ENCODE results near the gene KHNYN.

KHNYN gene

DNA sequence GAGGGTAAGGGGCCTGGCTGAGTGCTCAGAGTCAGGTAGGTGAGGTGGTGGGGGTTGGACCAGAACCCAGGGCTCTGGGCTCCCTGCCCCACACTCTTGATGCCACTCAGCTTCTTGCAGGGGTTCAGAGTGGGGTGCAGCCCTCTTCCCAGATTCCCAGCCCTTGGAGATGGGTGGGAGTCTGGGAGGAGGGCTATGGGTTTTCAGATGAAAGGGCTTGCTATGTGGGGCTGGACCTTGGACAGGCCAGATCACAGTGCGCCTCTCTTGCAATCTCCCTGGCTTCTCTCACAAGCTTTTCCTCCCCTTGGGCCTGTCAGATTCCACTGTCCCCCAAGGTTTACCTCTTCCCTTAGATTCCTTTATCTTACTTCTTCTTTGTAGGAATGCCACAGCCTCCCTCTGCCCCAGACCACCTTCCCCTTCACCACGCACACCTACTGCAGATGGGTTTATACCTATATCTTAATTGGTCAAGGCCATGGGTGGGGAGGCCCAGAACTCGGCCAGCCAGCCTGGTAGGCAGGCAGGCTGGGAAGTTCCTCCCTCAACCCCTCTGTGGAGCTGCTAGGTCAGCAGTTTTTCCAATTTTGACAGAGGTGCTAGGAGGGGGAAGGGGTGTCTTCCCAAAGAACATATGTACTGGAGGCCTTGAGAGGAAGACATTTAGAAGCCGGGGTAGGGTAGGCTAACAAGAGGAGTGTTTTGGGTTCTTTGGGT lies 29.6 kb upstream of the KHNYN start:
- DNase-seq (ENCODE audit: low spot score): no peak

DNA sequence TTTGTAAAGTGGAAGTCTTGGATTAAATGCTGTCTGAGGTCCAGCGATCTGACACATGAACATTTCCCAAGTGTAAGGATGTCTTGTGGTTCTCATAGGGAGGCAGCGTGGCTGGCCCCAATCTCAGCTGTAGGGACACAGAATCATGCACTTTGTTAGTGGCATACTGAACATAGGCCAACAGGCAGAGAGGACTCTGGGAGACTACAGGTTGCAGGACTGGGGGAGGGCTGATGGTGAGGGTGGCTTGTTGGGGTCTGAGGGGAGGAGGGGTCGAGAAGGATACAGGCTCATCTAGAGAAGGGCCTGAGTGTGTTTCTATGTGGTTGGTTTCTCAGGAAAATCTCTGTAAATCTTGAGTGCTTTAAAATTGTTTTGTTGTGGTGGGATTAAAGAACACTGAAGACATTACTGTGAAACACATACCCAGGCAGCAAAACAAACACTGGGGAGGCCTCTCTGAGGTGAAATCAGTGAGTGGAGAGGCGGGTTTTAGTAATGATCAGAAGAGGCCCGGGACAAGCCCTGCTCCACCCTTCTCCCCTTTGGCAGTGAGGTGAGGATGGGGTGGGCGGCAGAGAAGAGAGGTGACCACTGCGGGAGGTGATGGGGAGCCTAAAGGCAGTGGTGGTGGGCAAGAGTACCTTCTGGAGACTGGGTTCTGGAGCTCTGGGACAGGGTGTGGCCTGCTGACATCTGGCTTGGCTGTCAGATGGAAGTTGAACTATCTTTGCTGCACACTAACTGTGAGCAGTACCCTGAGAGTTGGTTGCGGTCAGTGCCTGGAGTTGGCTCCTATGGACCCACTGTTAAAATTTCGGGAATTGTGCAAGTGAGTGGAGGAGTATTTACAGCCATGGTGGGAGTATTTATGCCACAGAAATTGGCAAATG lies 27.7 kb upstream of the KHNYN start:
- no peak for DNase-seq (ENCODE audit: low spot score)

- no peak for DNase-seq (ENCODE audit: low spot score)
Observed at GRCh38 chr14:24403294-24403998, 26.3 kb upstream of the KHNYN start.

GRCh38 chr14:24404814-24405213 lies 24.9 kb upstream of the KHNYN start:
- DNase-seq (ENCODE audit: low spot score): no peak

GRCh38 chr14:24406416-24406815 lies 23.3 kb upstream of the KHNYN start:
- DNase-seq (ENCODE audit: low spot score): no peak

DNA sequence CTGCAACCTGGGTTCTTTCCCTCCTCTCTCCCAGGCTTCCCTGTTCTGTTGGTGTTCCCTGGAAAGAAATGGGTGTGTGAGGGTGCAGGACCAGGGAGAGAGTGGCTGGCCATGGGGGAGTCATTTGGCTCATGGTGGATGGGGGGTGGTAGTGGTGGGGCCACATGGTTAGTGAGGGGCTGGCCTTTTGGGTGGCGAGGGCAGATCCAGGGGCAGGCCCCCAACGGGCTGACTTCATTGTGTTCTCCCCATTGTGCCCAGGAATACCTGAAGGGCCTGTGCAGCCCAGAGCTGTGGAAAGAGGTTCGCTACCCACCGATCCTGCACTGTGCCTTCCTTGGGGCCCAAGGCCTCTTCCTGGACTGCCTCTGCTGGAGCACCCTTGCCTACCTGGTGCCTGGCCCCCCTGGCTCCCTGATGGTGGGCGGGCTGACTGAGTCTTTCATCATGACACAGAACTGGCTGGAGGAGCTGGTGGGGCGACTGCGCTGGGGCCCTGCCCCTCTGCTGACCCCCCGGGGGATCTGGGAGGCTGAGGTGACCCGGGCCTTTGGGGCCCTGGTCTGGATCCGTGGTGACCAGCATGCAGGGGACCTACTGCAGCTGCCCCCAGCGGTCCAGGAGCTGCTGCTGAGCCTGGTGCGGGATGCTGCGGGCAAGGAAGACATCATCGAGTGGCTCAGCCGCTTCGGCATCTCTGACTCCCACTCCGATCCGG lies 22.0 kb upstream of the KHNYN start:
- no peak for DNase-seq (ENCODE audit: low spot score)

DNA sequence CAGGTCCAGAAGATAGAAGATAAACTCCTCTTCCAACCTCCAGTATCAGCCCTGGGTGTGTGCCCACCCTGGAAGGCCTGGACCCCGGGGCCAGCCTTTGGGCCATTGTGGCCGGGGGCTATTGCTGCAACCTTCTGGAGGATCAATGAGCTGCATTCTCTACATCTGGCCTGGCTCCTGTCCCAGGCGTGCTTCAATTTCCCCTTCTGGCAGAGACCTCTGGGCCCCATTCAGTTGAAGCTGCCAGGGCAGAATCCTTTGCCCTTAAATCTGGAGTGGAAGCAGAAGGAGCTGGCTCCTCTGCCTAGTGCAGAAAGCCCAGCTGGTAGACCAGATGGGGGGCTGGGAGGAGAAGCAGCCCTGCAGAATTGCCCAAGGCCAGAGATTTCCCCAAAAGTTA lies 21.0 kb upstream of the KHNYN start:
- no peak for DNase-seq (ENCODE audit: low spot score)

DNA sequence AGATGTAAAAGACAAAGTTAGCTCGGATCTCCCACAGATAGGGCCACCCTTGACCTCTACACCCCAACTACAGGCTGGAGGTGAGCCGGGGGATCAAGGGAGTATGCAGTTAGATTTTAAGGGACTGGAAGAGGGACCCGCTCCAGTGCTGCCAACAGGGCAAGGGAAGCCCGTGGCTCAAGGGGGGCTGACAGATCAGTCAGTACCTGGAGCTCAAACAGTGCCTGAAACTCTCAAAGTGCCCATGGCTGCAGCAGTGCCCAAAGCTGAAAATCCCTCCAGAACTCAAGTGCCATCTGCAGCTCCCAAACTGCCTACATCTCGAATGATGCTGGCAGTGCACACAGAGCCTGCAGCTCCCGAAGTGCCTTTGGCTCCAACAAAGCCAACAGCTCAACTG lies 20.6 kb upstream of the KHNYN start:
- no peak for DNase-seq (ENCODE audit: low spot score)

DNA sequence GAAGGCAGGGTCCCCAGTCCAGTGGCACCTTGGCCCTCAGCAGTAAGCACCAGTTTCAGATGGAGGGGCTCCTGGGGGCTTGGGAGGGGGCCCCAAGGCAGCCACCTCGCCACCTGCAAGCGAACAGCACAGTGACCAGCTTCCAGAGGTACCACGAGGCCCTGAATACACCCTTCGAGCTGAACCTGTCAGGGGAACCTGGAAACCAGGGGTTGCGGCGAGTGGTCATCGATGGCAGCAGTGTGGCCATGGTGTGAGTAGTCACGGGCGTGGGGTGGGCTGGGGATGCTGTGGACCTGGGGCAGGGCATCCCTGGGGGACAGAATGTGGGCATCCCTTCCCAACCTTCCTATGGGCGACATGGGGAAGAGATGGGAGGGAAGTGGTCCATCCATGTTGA lies 19.8 kb upstream of the KHNYN start:
- no peak for DNase-seq (ENCODE audit: low spot score)

DNA sequence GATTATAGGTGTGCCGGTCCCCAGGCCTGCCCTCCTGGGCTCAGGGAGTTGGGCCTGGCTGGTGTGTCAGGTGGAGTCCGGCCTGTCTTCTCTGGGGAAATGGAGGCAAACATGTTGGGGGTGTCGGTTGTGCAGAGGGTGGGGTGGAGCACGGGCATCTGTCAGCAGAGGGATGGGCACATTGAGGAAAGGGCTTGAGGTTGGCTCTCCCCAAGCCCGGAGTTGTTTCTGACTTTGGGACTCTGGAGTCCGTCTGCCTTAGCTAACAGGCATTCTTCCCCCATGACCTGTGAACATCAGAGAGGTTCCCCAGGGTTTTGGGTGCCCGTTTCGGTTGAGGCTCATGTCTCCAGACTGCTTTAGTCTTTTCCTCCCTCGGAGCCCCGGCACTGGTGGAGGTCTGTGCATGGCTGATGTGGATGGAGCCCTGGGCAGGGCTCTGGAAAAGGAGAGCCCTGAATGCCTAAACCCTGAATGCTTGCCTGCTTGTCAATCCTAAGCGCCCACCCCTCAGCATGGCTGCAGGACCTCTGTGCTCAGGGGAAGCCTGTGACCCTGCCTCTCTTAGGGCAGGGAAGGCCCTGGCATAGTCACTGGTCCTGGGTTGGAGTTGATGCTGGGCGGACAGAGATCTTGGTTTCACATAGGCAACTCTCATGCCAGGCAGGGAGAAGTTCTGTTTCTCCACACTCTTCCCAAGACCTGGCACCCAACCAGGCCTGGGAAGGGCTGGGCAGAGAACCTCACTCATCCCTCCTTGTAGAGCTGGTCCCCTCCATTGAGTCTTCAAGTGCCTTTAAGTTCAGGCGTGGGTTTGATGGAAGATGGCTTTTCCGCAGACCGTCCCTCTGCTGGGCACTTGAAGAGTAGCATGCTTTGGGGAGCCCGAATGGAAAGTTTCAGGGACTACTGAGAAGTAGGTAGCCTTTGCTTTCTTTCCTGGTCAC lies 18.0 kb upstream of the KHNYN start:
- DNase-seq (ENCODE audit: low spot score): peak; percentile 59

GRCh38 chr14:24414077-24414476 lies 15.7 kb upstream of the KHNYN start:
- no peak for DNase-seq (ENCODE audit: low spot score)

DNA sequence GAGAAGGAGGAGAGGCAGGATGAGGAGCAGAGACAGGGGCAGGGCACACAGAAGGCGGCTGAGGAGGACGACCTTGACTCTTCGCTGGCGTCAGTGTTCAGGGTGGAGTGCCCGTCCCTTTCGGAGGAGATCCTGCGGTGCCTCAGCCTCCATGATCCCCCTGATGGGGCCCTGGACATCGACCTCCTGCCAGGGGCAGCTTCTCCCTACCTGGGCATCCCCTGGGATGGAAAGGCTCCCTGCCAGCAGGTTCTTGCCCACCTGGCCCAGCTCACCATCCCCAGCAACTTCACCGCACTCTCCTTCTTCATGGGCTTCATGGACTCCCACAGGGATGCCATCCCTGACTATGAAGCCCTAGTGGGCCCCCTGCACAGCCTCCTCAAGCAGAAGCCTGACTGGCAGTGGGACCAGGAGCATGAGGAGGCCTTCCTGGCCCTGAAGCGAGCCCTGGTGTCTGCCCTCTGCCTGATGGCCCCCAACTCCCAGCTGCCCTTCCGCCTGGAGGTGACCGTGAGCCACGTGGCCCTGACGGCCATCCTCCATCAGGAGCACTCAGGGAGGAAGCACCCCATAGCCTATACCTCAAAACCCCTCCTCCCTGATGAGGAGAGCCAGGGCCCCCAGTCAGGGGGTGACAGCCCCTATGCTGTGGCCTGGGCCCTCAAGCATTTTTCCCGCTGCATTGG lies 14.9 kb upstream of the KHNYN start:
- no peak for DNase-seq (ENCODE audit: low spot score)

DNA sequence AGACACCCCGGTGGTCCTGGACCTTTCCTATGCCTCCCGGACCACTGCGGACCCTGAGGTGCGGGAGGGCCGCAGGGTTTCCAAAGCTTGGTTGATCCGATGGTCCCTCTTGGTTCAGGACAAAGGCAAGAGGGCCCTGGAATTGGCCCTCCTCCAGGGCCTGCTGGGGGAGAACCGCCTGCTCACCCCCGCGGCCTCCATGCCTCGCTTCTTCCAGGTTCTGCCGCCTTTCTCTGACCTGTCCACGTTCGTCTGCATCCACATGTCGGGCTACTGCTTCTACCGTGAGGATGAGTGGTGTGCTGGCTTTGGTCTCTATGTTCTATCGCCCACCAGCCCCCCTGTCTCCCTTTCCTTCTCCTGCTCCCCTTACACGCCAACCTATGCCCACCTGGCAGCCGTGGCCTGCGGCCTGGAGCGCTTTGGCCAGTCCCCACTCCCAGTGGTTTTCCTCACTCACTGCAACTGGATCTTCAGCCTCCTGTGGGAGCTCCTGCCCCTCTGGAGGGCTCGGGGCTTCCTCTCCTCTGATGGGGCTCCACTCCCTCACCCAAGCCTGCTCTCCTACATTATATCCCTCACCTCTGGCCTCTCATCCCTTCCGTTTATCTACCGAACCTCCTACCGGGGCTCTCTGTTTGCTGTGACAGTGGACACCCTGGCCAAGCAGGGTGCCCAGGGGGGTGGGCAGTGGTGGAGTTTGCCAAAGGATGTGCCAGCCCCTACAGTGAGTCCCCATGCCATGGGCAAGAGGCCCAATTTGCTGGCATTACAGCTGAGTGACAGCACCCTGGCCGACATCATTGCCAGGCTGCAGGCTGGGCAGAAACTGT lies 14.1 kb upstream of the KHNYN start:
- no peak for DNase-seq (ENCODE audit: low spot score)

GRCh38 chr14:24416254-24416931 lies 13.4 kb upstream of the KHNYN start:
- DNase-seq (ENCODE audit: low spot score): peak; percentile 50

- DNase-seq (ENCODE audit: low spot score): no peak
Observed at GRCh38 chr14:24416932-24417619, 12.7 kb upstream of the KHNYN start.

- DNase-seq (ENCODE audit: low spot score): no peak
Observed at GRCh38 chr14:24417832-24418491, 11.8 kb upstream of the KHNYN start.

DNA sequence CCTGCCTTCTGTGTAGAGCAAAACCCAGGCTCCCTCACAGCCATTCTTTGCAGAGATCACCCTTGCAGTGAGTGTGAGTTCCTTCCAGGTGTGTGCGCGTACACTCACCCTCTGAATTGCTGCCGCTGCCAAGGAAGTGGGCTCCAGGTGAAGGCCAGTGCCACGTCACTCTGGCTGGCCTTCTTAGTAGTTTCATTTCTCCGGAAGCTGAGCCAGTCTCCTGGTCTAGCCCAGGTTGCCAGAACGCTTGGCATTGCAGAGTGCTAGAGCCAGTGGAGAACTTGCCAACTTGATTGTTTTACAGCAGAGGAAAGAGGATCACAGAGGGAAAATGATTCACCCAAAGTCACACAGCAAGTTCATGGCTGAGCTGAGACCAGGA lies 11.3 kb upstream of the KHNYN start:
- DNase-seq (ENCODE audit: low spot score): no peak
